PC-3 (cell line): ENCODE data around the gene PRTG. TPM values are rescaled to one million over a fixed set of nuclear protein-coding genes. Genes with fewer than 3 reads are reported as not detected.

Experiments
- ATAC-seq: fragments of 200-7000 bp; cut with Tn5 transposase; 2 replicates; pipeline ENCODE4 v1.9.1; 2020; ENCODE audit warnings: mild to moderate bottlenecking, moderate library complexity
- BruUV-seq: library from RNA; stranded (reverse); fragments of 400-500 nt; replicated peaks from 2 replicates; lab custom pipeline; 2021; lab: Mats Ljungman, UMichigan
- CTCF ChIA-PET: fragments of 300-600 bp; sonication (Branson Sonifier 250); formaldehyde crosslinking; loops from one replicate; lab custom pipeline; 2022; ENCODE audit warnings: antibody characterized with exemption; lab: Charles Lee
- POLR2A ChIA-PET: fragments of 300-600 bp; sonication (Branson Sonifier 250); formaldehyde crosslinking; loops from one replicate; lab custom pipeline; 2022; ENCODE audit warnings: antibody characterized with exemption; ENCODE audit not compliant: unreplicated experiment; lab: Charles Lee
- DNase-seq: peaks from one replicate; pipeline ENCODE4 v3.0.0-alpha.2; 2015
- H2AFZ ChIP-seq: fragments of 300-600 bp; sonication (generic); 2 replicates; pipeline ENCODE4 v1.6.0; 2016; ENCODE audit warnings: antibody characterized with exemption, low read length
- H3F3A ChIP-seq: fragments of 300-600 bp; sonication (generic); one replicate; pipeline ENCODE4 v1.6.0; 2017; ENCODE audit warnings: antibody characterized with exemption, low read length, control low read depth, mild to moderate bottlenecking; ENCODE audit not compliant: unreplicated experiment
- H3K27ac ChIP-seq: fragments of 300-600 bp; sonication (generic); 2 replicates; pipeline ENCODE4 v1.5.1; 2016; ENCODE audit warnings: mild to moderate bottlenecking, low read length
- H3K27me3 ChIP-seq: fragments of 300-600 bp; sonication (generic); 2 replicates; pipeline ENCODE4 v1.6.1; 2016; ENCODE audit warnings: low read length, mixed read lengths
- H3K36me3 ChIP-seq: fragments of 300-600 bp; sonication (generic); 2 replicates; pipeline ENCODE4 v1.6.1; 2016; ENCODE audit warnings: low read depth, mixed run types, low read length, mixed read lengths
- H3K4me1 ChIP-seq: fragments of 300-600 bp; sonication (generic); 2 replicates; pipeline ENCODE4 v1.5.1; 2016; ENCODE audit warnings: low read length; ENCODE audit not compliant: insufficient read depth
- H3K4me2 ChIP-seq: fragments of 300-600 bp; sonication (generic); 2 replicates; pipeline ENCODE4 v1.6.0; 2016; ENCODE audit warnings: low read length
- H3K4me3 ChIP-seq: fragments of 300-600 bp; sonication (generic); 2 replicates; pipeline ENCODE4 v1.5.1; 2016; ENCODE audit warnings: mild to moderate bottlenecking, low read length, mixed read lengths
- H3K79me2 ChIP-seq: fragments of 300-600 bp; sonication (generic); 2 replicates; pipeline ENCODE4 v1.6.1; 2017; ENCODE audit warnings: low read length, mixed read lengths
- H3K9ac ChIP-seq: fragments of 300-600 bp; sonication (generic); 2 replicates; pipeline ENCODE4 v1.6.0; 2016; ENCODE audit warnings: mild to moderate bottlenecking, low read length
- H3K9me2 ChIP-seq: fragments of 300-600 bp; sonication (generic); replicated peaks from 2 replicates; pipeline ENCODE4 v1.6.1; 2016; ENCODE audit warnings: mixed run types, low read length, mixed read lengths
- H3K9me3 ChIP-seq: fragments of 300-600 bp; sonication (generic); 2 replicates; pipeline ENCODE4 v1.6.1; 2016; ENCODE audit warnings: low read length, mixed read lengths
- H4K20me1 ChIP-seq: fragments of 300-600 bp; sonication (generic); 2 replicates; pipeline ENCODE4 v1.6.1; 2016; ENCODE audit warnings: low read length, mixed read lengths
- CTCF ChIP-seq: fragments of 300-600 bp; sonication (generic); conservative IDR thresholded peaks from 2 replicates; pipeline ENCODE4 v1.5.1; 2017; ENCODE audit warnings: antibody characterized with exemption, low read depth, mild to moderate bottlenecking, low read length
- EZH2 ChIP-seq: fragments of 300-600 bp; sonication (generic); IDR thresholded peaks from one replicate; pipeline ENCODE4 v1.6.1; 2017; ENCODE audit warnings: antibody characterized with exemption, mild to moderate bottlenecking, low read length; ENCODE audit not compliant: unreplicated experiment
- EZH2phosphoT487 ChIP-seq: fragments of 300-600 bp; sonication (generic); IDR thresholded peaks from 2 replicates; pipeline ENCODE4 v1.6.1; 2018; ENCODE audit warnings: mild to moderate bottlenecking, antibody characterized with exemption, low read length, borderline replicate concordance
- intact Hi-C: fragments of 100-400 bp; cut with micrococcal nuclease; formaldehyde crosslinking; loops from 2 replicates; pipeline ENCODE4 v1.9.0; 2023
- total RNA-seq: library from RNA; depleted of rRNA; stranded (reverse); fragments of >200 nt; gene quantifications from 2 replicates; pipeline ENCODE4 v1.2.3, GENCODE V29; 2014

Gene PRTG
- total RNA-seq, 1 experiment from 2014 or later, result 5.2 TPM

GRCh38 chr15:55618387-55618786 is 124.6 kb downstream of the PRTG start:
- Histone ChIP-seq H2AFZ (no peak overlapping the region), H3F3A (no peaks in the 10 kb centered on the region), H4K20me1 (no peaks in the 10 kb centered on the region), H3K27me3 (peaks cover 34% of the 10 kb centered on the region), H3K9me2 (no peaks in the 10 kb centered on the region), H3K79me2 (no peaks in the 10 kb centered on the region), H3K9me3 (no peaks in the 10 kb centered on the region), H3K27ac (no peak overlapping the region), H3K36me3 (no peaks in the 10 kb centered on the region), H3K9ac (no peak overlapping the region), H3K4me1 (no peaks in the 10 kb centered on the region), H3K4me3 (no peak overlapping the region), H3K4me2 (no peak overlapping the region)
- intact Hi-C loops, result no loop called here
- DNase-seq (no peak), ATAC-seq (no peak)
- TF ChIP-seq CTCF, result no peak
- TF ChIP-seq EZH2, result no peak
- no peak for TF ChIP-seq EZH2phosphoT487
- ChIA-PET CTCF (no interaction called here), POLR2A (no interaction called here)
- BruUV-seq, result no TSS peak

- Histone ChIP-seq H3K9ac (no peak overlapping the region), H3K27ac (no peak overlapping the region), H2AFZ (no peak overlapping the region), H3K4me3 (no peak overlapping the region), H3K36me3 (no peaks in the 10 kb centered on the region), H3K4me1 (no peaks in the 10 kb centered on the region), H4K20me1 (no peaks in the 10 kb centered on the region), H3F3A (no peaks in the 10 kb centered on the region), H3K27me3 (peaks cover 34% of the 10 kb centered on the region), H3K79me2 (no peaks in the 10 kb centered on the region), H3K4me2 (no peak overlapping the region), H3K9me2 (no peaks in the 10 kb centered on the region), H3K9me3 (no peaks in the 10 kb centered on the region)
- DNase-seq (no peak), ATAC-seq (no peak)
- CTCF ChIA-PET, result interaction anchor here (0.7 kb wide), 1 partner anchor 12 kb away, joined by 4 read pairs; no protein-coding TSS in a partner anchor
- no TSS peak for BruUV-seq
- POLR2A ChIA-PET, result no interaction called here
- no peak for TF ChIP-seq CTCF
- no peak for TF ChIP-seq EZH2phosphoT487
- no peak for TF ChIP-seq EZH2
- intact Hi-C loops, result no loop called here
Measured at GRCh38 chr15:55615445-55615844, 127.5 kb downstream of the PRTG start.

- H2AFZ ChIP-seq, result no peak overlapping the region
- no peaks in the 10 kb centered on the region for H4K20me1 ChIP-seq
- no peaks in the 10 kb centered on the region for H3K79me2 ChIP-seq
- no peak overlapping the region for H3K4me2 ChIP-seq
- TF ChIP-seq CTCF (no peak), EZH2phosphoT487 (no peak), EZH2 (no peak)
- no peaks in the 10 kb centered on the region for H3K4me1 ChIP-seq
- no peak for DNase-seq
- H3K4me3 ChIP-seq, result no peak overlapping the region
- ChIA-PET CTCF (no interaction called here), POLR2A (no interaction called here)
- no peaks in the 10 kb centered on the region for H3K9me2 ChIP-seq
- BruUV-seq, result no TSS peak
- no peak overlapping the region for H3K27ac ChIP-seq
- no peaks in the 10 kb centered on the region for H3K36me3 ChIP-seq
- intact Hi-C loops, result no loop called here
- no peaks in the 10 kb centered on the region for H3F3A ChIP-seq
- H3K9me3 ChIP-seq, result no peaks in the 10 kb centered on the region
- no peak for ATAC-seq
- H3K9ac ChIP-seq, result no peak overlapping the region
- H3K27me3 ChIP-seq, result peaks cover 28% of the 10 kb centered on the region
Measured at GRCh38 chr15:55613727-55614126, 129.2 kb downstream of the PRTG start.
